Hepatocyte (in vitro differentiated cells): ENCODE results near the gene AOAH. TPM values are rescaled to one million over a fixed set of nuclear protein-coding genes. Genes with fewer than 3 reads are reported as not detected.

ENCODE experiments used
- DNase-seq: peaks from one replicate; pipeline ENCODE4 v3.0.0-alpha.2; 2016; ENCODE audit warnings: low spot score
- H2AFZ ChIP-seq: fragments of 200-600 bp; sonication (generic); 2 replicates; pipeline ENCODE4 v1.6.0; 2016; ENCODE audit warnings: antibody characterized with exemption, mild to moderate bottlenecking
- H3K27ac ChIP-seq: fragments of 200-600 bp; sonication (generic); 2 replicates; pipeline ENCODE4 v1.5.1; 2016; ENCODE audit warnings: mild to moderate bottlenecking
- H3K27me3 ChIP-seq: fragments of 200-600 bp; sonication (generic); 2 replicates; pipeline ENCODE4 v1.6.1; 2016
- H3K36me3 ChIP-seq: fragments of 200-600 bp; sonication (generic); replicated peaks from 2 replicates; pipeline ENCODE4 v1.5.1; 2016; ENCODE audit warnings: low read depth; ENCODE audit not compliant: insufficient read depth
- H3K4me1 ChIP-seq: fragments of 200-600 bp; sonication (generic); 2 replicates; pipeline ENCODE4 v1.5.1; 2016; ENCODE audit warnings: mild to moderate bottlenecking, moderate library complexity; ENCODE audit not compliant: insufficient read depth
- H3K4me2 ChIP-seq: fragments of 200-600 bp; sonication (generic); 2 replicates; pipeline ENCODE4 v1.6.0; 2016
- H3K4me3 ChIP-seq: fragments of 200-600 bp; sonication (generic); 2 replicates; pipeline ENCODE4 v1.5.1; 2016; ENCODE audit warnings: mild to moderate bottlenecking
- H3K79me2 ChIP-seq: fragments of 200-600 bp; sonication (generic); 2 replicates; pipeline ENCODE4 v1.6.0; 2017; ENCODE audit warnings: mild to moderate bottlenecking
- H3K9me2 ChIP-seq: fragments of 200-600 bp; sonication (generic); replicated peaks from 2 replicates; pipeline ENCODE4 v1.6.0; 2017; ENCODE audit warnings: mild to moderate bottlenecking; ENCODE audit not compliant: insufficient read depth
- H3K9me3 ChIP-seq: fragments of 200-600 bp; sonication (generic); 2 replicates; pipeline ENCODE4 v1.5.1; 2016; ENCODE audit warnings: low read depth, mild to moderate bottlenecking
- H4K20me1 ChIP-seq: fragments of 200-600 bp; sonication (generic); 2 replicates; pipeline ENCODE4 v1.6.0; 2016; ENCODE audit warnings: mild to moderate bottlenecking; ENCODE audit not compliant: insufficient read depth, poor library complexity, severe bottlenecking
- CTCF ChIP-seq: fragments of 200-600 bp; sonication (generic); IDR thresholded peaks from 2 replicates; pipeline ENCODE4 v1.5.1; 2016; ENCODE audit warnings: antibody characterized with exemption, mild to moderate bottlenecking; ENCODE audit not compliant: poor library complexity
- EZH2 ChIP-seq: fragments of 200-600 bp; sonication (generic); IDR thresholded peaks from 2 replicates; pipeline ENCODE4 v1.6.1; 2016; ENCODE audit warnings: antibody characterized with exemption, mild to moderate bottlenecking, borderline replicate concordance
- EZH2phosphoT487 ChIP-seq: fragments of 200-600 bp; sonication (generic); IDR thresholded peaks from one replicate; pipeline ENCODE4 v1.6.1; 2018; ENCODE audit warnings: antibody characterized with exemption, mild to moderate bottlenecking, low read depth, moderate library complexity; ENCODE audit not compliant: unreplicated experiment, severe bottlenecking
- WGBS: methylation state at CpG from one replicate; pipeline ENCODE4 v1.1.6; 2016; ENCODE audit warnings: low lambda C conversion rate; ENCODE audit errors: missing lambda C conversion rate; 5-methylcytosine and 5-hydroxymethylcytosine counted together
- polyA plus RNA-seq: library from polyadenylated mRNA; unstranded; fragments of >200 nt; fragmentation: Nextera tagmentation; extraction: Ambion mirVana; gene quantifications from 2 replicates; pipeline ENCODE4 v1.2.1, GENCODE V29; 2016
- total RNA-seq: library from RNA; depleted of rRNA; stranded (reverse); fragments of >200 nt; gene quantifications from 2 replicates; pipeline ENCODE4 v1.2.3, GENCODE V29; 2014

AOAH gene
- total and polyA plus RNA-seq, 2 experiments from 2014 or later: 2.4 to 3.9 TPM

GRCh38 chr7:36749282-36749960 lies 25.1 kb upstream of the AOAH start:
- TF ChIP-seq EZH2 (no peak), CTCF (no peak), EZH2phosphoT487 (no peak)
- peak; percentile 62 for DNase-seq
- H3K4me3 ChIP-seq: no peak overlapping the region
- peaks cover 14% of the 10 kb centered on the region for H3K4me1 ChIP-seq
- H3K27ac ChIP-seq: peak overlapping the region; percentile 74
- H3K9me2 ChIP-seq: no peaks in the 10 kb centered on the region
- no peaks in the 10 kb centered on the region for H3K79me2 ChIP-seq
- no peak overlapping the region for H3K4me2 ChIP-seq
- H4K20me1 ChIP-seq: no peaks in the 10 kb centered on the region
- no peak overlapping the region for H2AFZ ChIP-seq
- 70% methylated on average over 2 of the region's 2 CpGs for WGBS
- H3K27me3 ChIP-seq: no peaks in the 10 kb centered on the region
- H3K36me3 ChIP-seq: no peaks in the 10 kb centered on the region
- no peaks in the 10 kb centered on the region for H3K9me3 ChIP-seq

GRCh38 chr7:36748017-36748487 lies 23.8 kb upstream of the AOAH start:
- no peak overlapping the region for H2AFZ ChIP-seq
- no peak for DNase-seq
- no peak for TF ChIP-seq EZH2
- TF ChIP-seq CTCF: no peak
- TF ChIP-seq EZH2phosphoT487: no peak
- H3K27me3 ChIP-seq: no peaks in the 10 kb centered on the region
- no peaks in the 10 kb centered on the region for H3K36me3 ChIP-seq
- peaks cover 14% of the 10 kb centered on the region for H3K4me1 ChIP-seq
- no peak overlapping the region for H3K4me3 ChIP-seq
- peak overlapping the region; percentile 74 for H3K27ac ChIP-seq
- no peak overlapping the region for H3K4me2 ChIP-seq
- H3K79me2 ChIP-seq: no peaks in the 10 kb centered on the region
- 74% methylated on average over 7 of the region's 7 CpGs for WGBS
- no peaks in the 10 kb centered on the region for H4K20me1 ChIP-seq
- H3K9me2 ChIP-seq: no peaks in the 10 kb centered on the region
- H3K9me3 ChIP-seq: no peaks in the 10 kb centered on the region

GRCh38 chr7:36747280-36748016 lies 23.2 kb upstream of the AOAH start:
- Histone ChIP-seq H3K27ac (peak overlapping the region; percentile 85), H3K4me1 (peaks cover 14% of the 10 kb centered on the region), H3K27me3 (no peaks in the 10 kb centered on the region), H3K36me3 (no peaks in the 10 kb centered on the region), H3K4me3 (no peak overlapping the region), H2AFZ (no peak overlapping the region), H3K9me3 (no peaks in the 10 kb centered on the region), H3K79me2 (no peaks in the 10 kb centered on the region), H4K20me1 (no peaks in the 10 kb centered on the region), H3K4me2 (no peak overlapping the region), H3K9me2 (no peaks in the 10 kb centered on the region)
- WGBS: 83% methylated on average over 4 of the region's 4 CpGs
- peak; percentile 51 for DNase-seq
- TF ChIP-seq EZH2 (no peak), EZH2phosphoT487 (no peak), CTCF (no peak)
